Stimulated activated CD4-positive, alpha-beta T cell treated with anti-CD3 and anti-CD28 coated beads, Interleukin-1b, Interleukin-23, amount 100 ng/mL, for 24 hours (primary cell): ENCODE measurements around the gene TTR.

Source experiments
- DNase-seq, 4 experiments: peaks; one replicate each; pipeline ENCODE4 v3.0.0-alpha.2; 2020; ENCODE audit warnings: low read depth in 4 of 4, low spot score in 1 of 4

Gene TTR

GRCh38 chr18:31614044-31614443 is 22.4 kb downstream of the TTR start:
- no peak for DNase-seq

GRCh38 chr18:31616586-31616985 is 24.9 kb downstream of the TTR start:
- no peak for DNase-seq

GRCh38 chr18:31617031-31617717 is 25.5 kb downstream of the TTR start:
- no peak for DNase-seq

GRCh38 chr18:31618801-31619200 is 27.1 kb downstream of the TTR start:
- DNase-seq = no peak

- no peak for DNase-seq
Observed at GRCh38 chr18:31619291-31619690, 27.6 kb downstream of the TTR start.

- no peak for DNase-seq
Observed at GRCh38 chr18:31624892-31625640, 33.4 kb downstream of the TTR start.

GRCh38 chr18:31626409-31626808 is 34.7 kb downstream of the TTR start:
- DNase-seq = no peak

- no peak for DNase-seq
Observed at GRCh38 chr18:31630549-31630948, 38.9 kb downstream of the TTR start.

GRCh38 chr18:31631526-31631925 is 39.8 kb downstream of the TTR start:
- no peak for DNase-seq

- DNase-seq = no peak
Observed at GRCh38 chr18:31632356-31632755, 40.7 kb downstream of the TTR start.

- DNase-seq = no peak
Observed at GRCh38 chr18:31633392-31634330, 42.0 kb downstream of the TTR start.

GRCh38 chr18:31634331-31634713 is 42.6 kb downstream of the TTR start:
- no peak for DNase-seq

GRCh38 chr18:31636387-31636786 is 44.7 kb downstream of the TTR start:
- no peak for DNase-seq

GRCh38 chr18:31637445-31637844 is 45.8 kb downstream of the TTR start:
- DNase-seq = no peak

GRCh38 chr18:31643003-31643402 is 51.3 kb downstream of the TTR start:
- DNase-seq = no peak

GRCh38 chr18:31645411-31645810 is 53.7 kb downstream of the TTR start:
- DNase-seq = no peak

GRCh38 chr18:31646332-31647126 is 54.9 kb downstream of the TTR start:
- no peak for DNase-seq

- no peak for DNase-seq
Observed at GRCh38 chr18:31647127-31647753, 55.6 kb downstream of the TTR start.
